ENCODE measurements around the gene CTNNA1.

GRCh38 chr5:138720840-138721239, 32.4 kb upstream of the CTNNA1 start:
- TF ChIP-seq, protein P1, sequence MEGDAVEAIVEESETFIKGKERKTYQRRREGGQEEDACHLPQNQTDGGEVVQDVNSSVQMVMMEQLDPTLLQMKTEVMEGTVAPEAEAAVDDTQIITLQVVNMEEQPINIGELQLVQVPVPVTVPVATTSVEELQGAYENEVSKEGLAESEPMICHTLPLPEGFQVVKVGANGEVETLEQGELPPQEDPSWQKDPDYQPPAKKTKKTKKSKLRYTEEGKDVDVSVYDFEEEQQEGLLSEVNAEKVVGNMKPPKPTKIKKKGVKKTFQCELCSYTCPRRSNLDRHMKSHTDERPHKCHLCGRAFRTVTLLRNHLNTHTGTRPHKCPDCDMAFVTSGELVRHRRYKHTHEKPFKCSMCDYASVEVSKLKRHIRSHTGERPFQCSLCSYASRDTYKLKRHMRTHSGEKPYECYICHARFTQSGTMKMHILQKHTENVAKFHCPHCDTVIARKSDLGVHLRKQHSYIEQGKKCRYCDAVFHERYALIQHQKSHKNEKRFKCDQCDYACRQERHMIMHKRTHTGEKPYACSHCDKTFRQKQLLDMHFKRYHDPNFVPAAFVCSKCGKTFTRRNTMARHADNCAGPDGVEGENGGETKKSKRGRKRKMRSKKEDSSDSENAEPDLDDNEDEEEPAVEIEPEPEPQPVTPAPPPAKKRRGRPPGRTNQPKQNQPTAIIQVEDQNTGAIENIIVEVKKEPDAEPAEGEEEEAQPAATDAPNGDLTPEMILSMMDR (IDR thresholded peaks at IDR 0.05) = no peak
- no peak for TF ChIP-seq POLR2A (IDR thresholded peaks at IDR 0.05)

Measured in thyroid gland (tissue), 4 donors.